NCI-H69 (cell line): ENCODE data around the gene TAF12.
A peak's percentile ranks its signal among the peaks of the same experiment; 100 is the strongest.
"Not testable (repeated sequence)": the region's sequence is repeated elsewhere in the genome, so short reads cannot be mapped to it uniquely, and the experiment has no call there.

Source experiments
- DNase-seq: peaks from one replicate; lab custom pipeline; 2025; lab: John Stamatoyannopoulos, UW

The TAF12 gene

DNA sequence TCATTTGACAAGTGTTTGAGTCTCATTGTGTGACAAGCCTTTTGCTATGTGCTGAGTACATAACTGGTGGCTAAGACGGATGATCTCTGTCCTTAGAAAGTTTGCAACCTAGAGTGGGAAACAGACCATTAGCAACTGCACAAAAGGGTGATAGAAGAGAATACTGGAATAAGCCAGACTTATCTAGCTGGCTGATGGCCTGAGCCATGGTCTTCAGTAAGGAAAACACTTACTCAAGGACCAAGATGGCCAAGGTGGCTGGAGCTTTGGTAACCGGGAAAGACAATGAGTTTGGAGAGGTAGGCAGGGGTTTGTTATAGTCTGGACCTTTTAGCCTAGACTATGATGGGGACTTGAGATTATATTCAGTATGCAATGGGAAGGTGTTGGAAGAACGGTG, 1.6 kb upstream of the TAF12 start:
- no peak for DNase-seq

DNA sequence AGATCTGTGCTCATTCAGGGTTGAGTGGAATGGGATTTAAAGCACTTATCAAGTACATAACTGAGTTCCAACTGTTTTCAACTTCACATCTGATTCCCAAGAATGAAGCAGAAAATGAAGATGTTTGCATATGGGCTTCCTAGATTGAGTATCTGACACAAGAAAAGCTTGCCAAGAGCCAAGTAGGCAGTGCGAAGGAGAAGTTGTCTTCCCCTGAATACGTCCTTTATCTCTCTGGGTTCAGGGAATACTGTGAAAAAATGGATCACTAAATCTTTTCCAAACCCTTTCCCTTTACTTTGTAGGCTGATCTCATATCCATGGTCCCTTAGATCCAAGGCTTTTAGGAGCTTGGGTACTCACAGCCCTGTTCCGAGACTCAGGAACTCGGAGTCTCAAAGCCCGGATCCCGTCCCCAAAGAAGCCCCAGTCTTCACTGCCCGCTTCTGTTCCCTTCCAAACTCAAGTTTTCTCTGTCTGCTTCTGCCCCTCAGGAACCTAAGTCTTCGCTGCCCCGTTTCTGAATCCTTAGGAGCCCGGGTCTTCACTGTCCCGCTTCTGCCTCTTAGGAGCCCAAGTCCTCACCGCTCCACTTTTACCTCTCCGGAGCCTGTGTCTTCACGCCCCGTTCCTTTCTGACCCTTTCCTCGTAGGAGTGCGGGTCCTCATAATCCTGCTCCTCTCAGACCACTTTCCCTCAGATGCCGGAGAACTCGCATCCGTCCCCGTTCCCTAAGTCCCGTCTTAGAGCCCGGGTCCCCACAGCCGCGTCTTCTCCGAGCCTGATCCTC, 616 bp downstream of the TAF12 start:
- peak; percentile 44 for DNase-seq

DNA sequence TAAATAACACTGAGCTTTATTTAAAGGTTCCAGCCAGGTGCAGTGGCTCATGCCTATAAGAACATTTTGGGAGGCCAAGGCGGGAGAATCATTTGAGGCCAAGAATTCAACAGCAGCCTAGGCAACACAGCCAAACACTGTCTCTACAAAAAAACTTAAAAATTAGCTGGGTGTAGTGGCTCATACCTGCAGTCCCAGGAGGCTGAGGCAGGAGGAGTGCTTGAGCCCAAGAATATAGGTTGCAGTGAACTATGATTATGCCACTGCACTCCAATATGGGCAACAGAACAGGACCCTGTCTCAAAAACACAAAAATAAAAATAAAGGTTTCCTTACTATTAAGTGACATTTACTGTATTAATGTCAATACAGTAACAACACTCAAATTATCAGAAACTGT, 2.1 kb downstream of the TAF12 start:
- peak; percentile 10 for DNase-seq

DNA sequence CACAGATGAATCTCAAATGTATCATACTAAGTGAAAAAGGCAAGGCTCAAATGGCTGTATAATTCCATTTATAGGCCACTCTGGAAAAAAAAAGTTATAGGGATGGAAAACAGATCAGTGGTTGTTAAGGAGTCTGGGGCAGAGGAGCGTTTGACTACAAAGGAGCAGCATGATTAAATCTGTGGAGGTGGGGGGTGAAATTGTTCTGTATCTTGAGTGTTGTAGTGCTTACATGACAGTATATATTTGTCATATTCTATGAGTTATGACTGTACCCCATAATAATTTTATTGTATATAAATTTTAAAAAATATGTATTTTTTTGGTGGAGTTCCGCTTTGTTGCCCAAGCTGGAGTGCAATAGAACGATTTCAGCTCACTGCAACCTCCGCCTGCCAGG, 10.3 kb downstream of the TAF12 start:
- DNase-seq: no peak

DNA sequence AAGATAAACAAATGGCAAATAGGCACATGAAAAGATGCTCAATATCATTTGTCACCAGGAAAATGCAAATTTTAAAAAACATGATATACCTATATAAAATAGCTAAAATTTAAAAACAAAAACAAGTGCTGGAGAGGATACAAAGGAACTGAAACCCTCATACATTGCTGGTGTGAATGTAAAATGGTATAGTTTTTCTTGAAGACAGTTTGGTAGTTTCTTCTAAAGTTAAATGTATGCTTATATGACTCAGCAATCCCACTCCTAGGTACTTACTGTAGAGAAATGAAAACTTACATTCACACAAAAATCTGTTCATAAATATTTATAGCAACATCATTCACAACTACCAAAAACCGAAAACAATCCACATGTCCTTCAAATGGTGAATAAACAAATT, 11.2 kb downstream of the TAF12 start:
- no peak for DNase-seq

DNA sequence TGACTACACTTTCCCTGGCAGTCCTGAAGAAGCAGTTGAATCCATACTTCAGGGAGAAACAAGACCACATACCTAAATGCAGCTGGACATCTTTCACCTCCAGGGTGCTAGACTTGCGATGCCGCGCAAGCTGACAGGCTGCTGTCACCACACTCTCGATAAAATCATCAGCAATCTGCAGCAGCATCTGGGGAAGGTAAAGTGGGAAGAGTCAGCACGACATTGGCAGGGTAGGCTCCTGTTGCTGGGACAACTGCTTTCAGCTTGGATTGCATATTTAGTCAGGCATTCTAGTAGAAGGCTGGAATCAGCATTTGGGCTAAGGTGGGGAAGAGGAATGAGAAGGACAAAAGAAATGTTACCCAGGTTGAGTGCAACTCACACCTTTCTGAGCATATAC, 29.7 kb downstream of the TAF12 start:
- no peak for DNase-seq

DNA sequence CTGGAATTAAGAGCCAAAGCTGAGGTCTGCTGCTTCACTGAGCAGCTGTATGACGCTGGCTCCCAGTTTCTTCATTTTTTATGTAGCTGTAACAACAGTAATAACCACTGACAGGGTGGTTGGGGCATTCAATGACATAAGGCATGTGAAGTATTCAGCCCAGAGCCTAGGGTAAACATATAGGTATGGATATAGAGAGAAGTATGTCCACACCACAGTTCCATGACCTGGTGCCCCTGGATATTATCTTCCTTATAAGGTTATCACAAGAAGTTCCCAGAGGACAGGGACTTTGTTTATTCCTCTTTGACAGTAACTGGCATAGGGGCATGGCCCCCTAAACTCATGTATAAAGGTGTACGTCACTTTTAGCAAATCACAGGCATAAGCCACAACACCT, 36.1 kb downstream of the TAF12 start:
- no peak for DNase-seq

DNA sequence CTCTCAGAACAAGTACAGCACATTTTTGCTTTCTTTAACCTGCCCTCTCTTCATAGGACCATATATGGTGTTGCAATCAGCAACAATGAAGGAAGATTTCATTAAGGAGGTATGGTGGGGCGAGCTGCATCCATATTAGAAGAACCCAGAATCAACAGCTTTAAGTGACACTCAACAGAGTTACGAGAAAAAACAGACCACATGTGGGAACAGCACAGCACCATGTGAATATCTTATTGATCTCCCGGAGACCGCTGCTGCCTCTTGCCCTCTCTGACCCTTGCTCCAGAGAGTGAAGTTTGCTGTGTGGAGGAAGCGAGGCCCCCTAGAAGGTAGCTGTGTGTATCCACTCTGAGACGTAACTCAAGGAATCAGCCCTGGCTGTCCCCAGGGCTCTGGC, 37.9 kb downstream of the TAF12 start:
- no peak for DNase-seq

DNA sequence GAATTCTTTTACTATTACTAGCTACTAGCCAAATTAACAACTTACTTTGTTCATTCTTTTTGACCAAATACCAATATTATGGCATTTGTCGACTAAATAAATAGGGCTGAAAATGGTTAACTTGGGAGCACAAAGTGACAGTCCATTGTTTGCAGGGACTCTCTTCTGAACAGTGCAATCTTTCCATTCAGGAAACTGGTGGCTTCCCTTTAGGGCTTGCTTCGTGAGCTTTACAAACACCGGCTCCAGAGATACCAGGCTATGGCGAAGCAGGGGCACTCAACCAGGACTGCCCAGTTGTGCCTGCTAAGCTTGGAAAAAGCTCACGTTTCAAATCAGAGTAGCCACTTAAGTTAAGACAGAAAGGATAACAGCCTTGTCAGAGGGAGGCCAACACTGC, 38.5 kb downstream of the TAF12 start:
- DNase-seq: no peak

DNA sequence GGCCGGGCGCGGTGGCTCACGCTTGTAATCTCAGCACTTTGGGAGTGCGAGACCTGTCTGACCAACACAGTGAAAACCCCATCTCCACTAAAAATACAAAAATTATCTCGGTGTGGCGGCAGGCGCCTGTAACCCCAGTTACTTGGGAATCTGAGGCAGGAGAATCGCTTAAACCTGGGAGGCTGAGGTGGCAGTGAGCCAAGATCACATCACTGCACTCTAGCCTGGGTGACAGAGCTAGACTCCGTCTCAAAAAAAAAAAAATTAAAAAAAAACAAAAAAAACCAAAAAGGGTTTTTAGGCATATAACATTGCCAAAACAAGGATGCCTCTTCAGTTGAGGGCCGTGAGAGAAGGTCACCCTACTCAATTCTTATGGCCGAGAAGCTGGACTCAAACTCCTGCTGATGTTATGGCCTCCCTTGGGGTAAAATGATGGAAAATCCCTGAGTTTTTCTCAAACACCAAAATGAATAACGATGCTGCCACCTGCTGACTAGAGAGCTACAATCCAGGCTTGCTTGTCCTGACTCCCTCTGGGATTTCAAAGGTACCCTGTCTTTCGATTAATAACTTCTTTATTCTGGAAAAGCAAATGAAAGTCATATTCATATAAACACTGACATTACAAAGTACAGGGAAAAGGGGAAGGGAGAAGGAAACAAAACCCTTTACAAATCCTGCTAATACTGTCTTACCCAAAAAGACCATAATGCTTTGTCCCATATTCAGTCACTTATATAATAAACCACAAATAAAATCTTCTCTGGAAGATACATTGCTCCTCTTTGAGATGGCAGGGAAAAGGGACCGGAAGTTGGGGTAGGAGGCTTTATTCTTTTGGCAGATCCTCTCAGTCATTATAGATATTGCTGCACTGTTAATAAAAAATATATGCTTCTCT, 40.1 kb downstream of the TAF12 start:
- DNase-seq: peak; percentile 67

DNA sequence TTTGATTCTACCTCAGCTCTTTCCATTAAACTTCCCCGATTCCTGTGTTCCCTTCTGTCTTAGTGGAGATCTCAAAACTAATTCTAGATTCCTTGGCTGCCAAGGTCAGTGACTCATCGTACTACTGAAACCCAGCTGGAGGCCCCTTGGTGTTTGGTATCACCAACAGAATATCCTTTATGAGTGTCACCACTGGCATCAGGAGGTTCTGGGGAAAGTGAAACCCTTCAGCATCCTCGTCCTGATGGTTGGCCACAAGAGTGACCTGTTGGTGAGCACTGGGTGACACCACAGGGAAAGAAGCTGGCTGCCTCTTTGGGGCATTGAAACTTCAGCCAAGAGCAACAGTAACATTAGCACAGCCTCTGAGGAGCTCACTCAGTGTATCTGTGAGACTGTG, 41.2 kb downstream of the TAF12 start:
- no peak for DNase-seq

DNA sequence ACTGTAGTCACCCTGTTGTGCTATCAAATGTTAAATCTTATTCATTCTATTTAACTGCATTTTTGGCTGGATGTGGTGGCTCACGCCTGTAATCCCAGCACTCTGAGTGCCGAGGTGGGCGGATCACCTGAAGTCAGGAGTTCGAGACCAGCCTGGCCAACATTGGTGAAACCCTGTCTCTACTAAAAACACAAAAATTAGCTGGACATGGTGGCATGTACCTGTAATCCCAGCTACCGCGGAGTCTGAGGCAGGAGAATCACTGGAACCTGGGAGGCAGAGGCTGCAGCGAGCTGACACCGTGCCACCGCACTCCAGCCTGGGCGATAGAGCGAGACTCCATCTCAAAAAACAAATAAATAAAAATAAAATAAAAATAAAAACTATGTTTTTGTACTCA, 46.6 kb downstream of the TAF12 start:
- DNase-seq: not testable (repeated sequence)

DNA sequence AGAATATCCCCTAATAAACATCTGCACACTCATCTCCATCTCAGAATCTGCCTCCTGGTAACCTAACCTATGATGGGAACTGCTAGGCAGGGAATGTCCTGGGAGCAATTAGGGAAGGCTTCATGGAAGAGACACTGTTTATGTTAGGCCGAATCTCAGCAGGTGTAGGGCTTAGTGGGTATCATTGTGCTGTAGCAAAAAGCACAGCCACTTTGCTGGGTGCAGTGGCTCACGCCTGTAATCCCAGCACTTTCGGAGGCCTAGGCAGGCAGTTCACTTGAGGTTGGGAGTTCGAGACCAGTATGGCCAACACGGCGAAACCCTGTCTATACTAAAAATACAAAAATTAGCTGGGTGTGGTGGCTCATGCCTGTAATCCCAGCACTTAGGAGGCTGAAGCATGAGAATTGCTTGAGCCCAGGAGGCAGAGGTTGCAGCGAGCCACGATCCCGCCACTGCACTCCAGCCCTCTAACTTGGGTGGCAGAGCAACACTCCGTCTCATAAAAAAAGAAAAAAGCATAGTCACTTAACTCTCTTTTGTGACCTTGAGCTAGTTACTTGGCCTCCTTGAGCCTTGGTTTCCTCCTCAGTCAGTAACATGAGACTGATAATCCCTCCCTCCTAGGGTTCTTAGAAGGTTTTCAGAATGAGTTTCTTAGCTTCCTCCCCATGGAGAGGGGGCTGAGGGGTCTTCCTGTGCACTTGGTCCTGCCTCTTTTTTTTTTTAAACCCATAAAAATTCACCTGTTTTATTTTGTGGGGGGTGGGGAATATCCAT, 47.3 kb downstream of the TAF12 start:
- DNase-seq: no peak

DNA sequence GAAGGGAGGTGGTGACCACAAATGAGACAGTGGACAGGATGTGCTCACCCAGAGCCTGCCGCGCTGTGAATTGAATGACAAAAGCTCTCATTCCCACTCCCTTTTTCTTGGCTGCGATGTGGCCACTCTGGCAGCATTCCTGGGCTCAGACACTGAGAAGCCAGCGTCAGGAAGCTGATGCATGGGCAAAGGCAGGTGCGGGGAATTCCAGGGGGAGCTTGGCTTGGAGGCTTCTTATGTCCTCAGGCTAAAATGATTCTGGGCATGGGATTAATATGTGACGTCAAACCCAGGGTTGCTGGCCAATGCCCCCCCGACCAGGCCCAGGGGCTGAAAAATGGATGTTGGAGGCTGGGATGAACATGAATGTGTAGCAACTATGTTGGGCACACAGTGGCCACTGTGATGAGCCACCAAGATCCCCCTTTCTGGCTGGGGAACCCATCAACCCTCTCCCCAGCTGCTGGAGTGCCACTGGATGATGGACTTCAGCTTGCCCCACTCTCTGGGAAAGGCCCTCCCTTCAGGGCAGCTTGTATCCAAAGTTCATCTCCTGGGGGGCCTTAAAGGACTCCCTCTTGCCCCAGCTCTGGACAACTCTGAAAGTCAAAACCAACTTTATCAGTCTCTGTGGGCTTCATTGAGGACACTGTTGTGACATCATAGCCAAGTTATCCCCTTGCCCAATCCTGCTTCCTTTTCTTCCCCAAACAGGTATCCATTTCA, 48.0 kb downstream of the TAF12 start:
- not testable (repeated sequence) for DNase-seq

DNA sequence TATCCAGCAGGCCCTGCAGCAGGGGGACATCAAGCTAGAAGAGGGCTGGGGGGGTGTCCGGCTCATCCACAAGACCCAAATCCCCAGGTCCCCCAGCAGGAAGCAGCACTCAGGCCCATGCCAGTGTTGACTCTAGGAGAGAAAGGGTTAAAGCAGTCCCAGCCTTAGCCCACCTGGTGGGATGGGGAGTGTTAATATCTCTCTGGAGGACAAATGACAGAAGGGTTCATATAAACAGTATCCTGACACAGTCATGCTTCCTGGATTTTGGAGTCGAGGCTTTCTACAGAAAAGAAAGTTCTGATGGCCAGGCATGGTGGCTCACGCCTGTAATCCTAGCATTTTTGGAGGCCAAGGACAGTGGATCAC, 48.9 kb downstream of the TAF12 start:
- not testable (repeated sequence) for DNase-seq

DNA sequence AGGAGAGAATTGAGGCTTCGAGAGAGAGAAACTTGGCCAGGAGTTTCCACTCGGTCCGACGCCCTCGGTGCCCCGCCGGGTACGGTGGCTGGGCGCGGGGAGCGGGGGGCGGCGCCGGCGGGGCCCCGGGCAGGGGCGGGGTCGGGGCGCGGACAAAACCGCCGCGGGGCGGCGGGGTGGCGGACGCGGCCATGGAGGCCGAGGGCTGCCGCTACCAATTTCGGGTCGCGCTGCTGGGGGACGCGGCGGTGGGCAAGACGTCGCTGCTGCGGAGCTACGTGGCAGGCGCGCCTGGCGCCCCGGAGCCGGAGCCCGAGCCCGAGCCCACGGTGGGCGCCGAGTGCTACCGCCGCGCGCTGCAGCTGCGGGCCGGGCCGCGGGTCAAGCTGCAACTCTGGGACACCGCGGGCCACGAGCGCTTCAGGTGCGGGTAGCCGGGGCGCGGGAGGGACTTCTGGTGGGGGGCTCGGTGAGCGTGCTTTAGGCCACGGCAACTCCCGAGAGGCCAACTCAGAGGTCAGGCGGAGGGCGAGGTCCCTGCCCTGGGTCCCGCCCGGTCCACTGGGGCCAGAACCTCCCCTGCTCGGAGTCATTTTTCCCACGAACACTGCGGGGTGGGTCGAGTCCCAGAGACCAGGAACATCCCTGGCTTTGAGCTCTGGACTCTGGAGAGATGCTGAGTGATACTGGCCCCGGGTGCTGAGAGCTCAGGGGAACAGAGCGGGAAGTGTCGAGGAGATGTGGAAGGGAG, 50.4 kb downstream of the TAF12 start:
- DNase-seq: peak; percentile 11

DNA sequence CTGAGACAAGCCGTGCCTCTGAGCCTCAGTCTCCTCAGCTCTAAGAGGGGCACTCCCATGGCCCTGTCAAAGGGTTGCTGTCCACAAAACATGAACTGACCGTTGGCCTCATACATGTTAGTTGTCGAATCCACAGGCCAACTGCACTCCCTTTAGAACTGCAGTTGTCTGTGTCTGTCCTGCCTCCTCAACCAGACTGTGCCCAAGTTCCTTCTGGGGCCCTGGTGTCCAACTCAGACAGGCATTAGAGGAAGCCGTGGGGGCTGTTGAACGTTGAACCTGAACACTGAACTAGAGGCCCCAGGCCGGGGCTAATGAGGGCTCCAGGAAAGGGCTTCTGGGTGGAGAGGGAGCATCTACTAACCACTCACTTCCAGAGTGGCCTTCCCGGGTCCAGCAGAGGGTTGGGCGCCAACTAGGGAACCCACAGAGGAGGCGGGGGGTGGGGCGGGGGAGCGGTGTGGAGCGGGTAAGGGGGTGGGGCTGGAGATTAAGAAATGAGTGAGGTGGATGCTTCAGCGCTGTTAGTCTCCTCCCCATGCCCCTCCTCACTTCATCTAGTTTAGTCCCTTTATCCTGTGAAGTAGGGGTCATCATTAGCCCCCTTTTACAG, 51.1 kb downstream of the TAF12 start, which contains the start of gene RAB42:
Gene RAB42, plus strand, starts transcription at position 558 of the 613 bp plus-strand sequence. CDS start 247 bp downstream, outside the sequence.
- no peak for DNase-seq

DNA sequence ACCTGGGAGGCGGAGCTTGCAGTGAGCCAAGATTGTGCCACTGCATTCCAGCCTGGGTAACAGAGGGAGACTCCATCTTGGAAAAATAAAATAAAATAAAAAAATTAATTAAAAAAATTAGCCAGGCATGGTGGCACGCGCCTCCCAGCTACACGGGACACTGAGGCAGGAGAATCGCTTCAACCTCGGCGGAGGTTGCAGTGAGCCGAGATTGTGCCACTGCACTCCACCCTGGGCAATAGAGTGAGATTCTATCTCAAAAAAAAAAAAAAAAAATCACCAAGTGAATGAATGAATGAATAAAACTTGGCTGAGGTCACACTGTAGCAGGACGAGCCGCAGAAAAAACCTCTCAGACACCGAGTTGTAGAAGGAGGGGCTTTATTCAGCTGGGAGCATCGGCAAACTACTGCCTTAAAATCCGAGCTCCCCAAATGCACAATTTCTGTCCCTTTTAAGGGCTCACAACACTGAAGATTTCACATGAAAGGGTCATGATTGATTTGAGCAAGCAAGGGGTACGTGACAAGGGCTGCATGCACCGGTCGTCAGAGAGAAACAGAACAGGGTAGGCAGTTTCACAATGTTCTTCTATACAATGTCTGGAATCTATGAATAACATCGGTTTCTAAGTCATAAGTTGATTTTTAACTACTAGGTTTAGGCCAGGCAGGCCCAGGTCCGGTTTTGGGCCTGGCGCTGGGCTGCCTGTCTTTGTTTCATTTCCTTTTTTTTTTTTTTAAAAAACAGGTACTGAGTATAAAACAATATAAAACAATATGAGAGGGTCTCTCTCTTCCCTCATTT, 56.1 kb downstream of the TAF12 start:
- not testable (repeated sequence) for DNase-seq

DNA sequence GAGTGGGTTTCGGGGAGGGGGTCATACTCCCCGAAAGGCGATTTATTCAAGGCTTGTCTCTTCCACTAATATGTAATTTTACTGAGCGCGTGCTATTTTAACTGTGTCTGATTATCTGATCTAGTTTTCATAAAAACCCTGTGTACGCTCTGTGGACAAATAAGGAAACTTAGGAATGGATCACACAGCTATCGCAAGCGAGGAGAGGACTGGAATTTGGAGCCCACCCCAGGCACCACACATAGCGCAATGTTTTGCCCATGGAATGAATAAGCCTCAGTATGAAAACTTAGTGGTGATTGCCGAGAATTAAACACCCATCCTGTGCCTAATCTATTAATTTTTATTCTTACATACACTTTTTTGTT, 60.6 kb downstream of the TAF12 start:
- peak; percentile 46 for DNase-seq
